SU-DHL-6 (cell line): ENCODE data around the gene IL6ST.

Source experiments
- H2AFZ ChIP-seq: fragments of 200-600 bp; sonication (generic); 2 replicates; pipeline ENCODE4 v1.6.1; 2014; ENCODE audit warnings: low read depth, mild to moderate bottlenecking, moderate library complexity, mixed read lengths, antibody characterized with exemption, low read length; ENCODE audit not compliant: severe bottlenecking
- H3F3A ChIP-seq: fragments of 200-600 bp; shearing (Covaris generic); 2 replicates; pipeline ENCODE4 v1.6.0; 2016; ENCODE audit warnings: antibody characterized with exemption, mild to moderate bottlenecking; ENCODE audit not compliant: insufficient read depth
- H3K27ac ChIP-seq: fragments of 200-600 bp; sonication (generic); 2 replicates; pipeline ENCODE4 v1.5.1; 2016; ENCODE audit warnings: low read depth, mild to moderate bottlenecking, low read length, moderate library complexity, mixed read lengths
- H3K27me3 ChIP-seq: fragments of 200-600 bp; sonication (generic), shearing (Covaris generic); 2 replicates; pipeline ENCODE4 v1.6.0; 2014; ENCODE audit warnings: mild to moderate bottlenecking, low read length
- H3K36me3 ChIP-seq: fragments of 200-600 bp; sonication (generic); 2 replicates; pipeline ENCODE4 v1.6.1; 2014; ENCODE audit warnings: mild to moderate bottlenecking, low read length, mixed read lengths
- H3K4me2 ChIP-seq: fragments of 300-600, 200-600 bp; shearing (Covaris generic), sonication (generic); 2 replicates; pipeline ENCODE4 v1.6.0; 2014; ENCODE audit warnings: low read length, low read depth, mild to moderate bottlenecking; ENCODE audit not compliant: poor library complexity, severe bottlenecking
- H3K4me3 ChIP-seq: fragments of 200-600 bp; sonication (generic); 2 replicates; pipeline ENCODE4 v1.5.1; 2014; ENCODE audit warnings: antibody characterized with exemption, low read length, mild to moderate bottlenecking, mixed read lengths; ENCODE audit not compliant: insufficient read depth, poor library complexity, severe bottlenecking
- H3K79me2 ChIP-seq: fragments of 200-600 bp; sonication (generic); 2 replicates; pipeline ENCODE4 v1.6.1; 2014; ENCODE audit warnings: mild to moderate bottlenecking, low read length, moderate library complexity; ENCODE audit not compliant: insufficient read depth
- H3K9ac ChIP-seq: fragments of 200-600 bp; sonication (generic); 2 replicates; pipeline ENCODE4 v1.7.0; 2014; ENCODE audit warnings: mild to moderate bottlenecking, low read length
- H3K9me2 ChIP-seq: fragments of 200-600 bp; sonication (generic); replicated peaks from 2 replicates; pipeline ENCODE4 v1.6.1; 2014; ENCODE audit warnings: low read length; ENCODE audit not compliant: insufficient read depth
- H3K9me3 ChIP-seq: fragments of 200-600 bp; sonication (generic); 2 replicates; pipeline ENCODE4 v1.6.1; 2014; ENCODE audit warnings: low read length, mixed read lengths; ENCODE audit not compliant: insufficient read depth
- H4K20me1 ChIP-seq: fragments of 200-600 bp; sonication (generic); 2 replicates; pipeline ENCODE4 v1.6.1; 2014; ENCODE audit warnings: low read depth, mild to moderate bottlenecking, antibody characterized with exemption, low read length, moderate library complexity, mixed read lengths
- EZH2phosphoT487 ChIP-seq: fragments of 200-600 bp; sonication (generic), shearing (Covaris generic); conservative IDR thresholded peaks from 2 replicates; pipeline ENCODE4 v1.6.1; 2018; ENCODE audit warnings: mild to moderate bottlenecking, antibody characterized with exemption, low read length, moderate library complexity, mixed read lengths
- TF ChIP-seq, protein P1 (sequence below): fragments of 200-600 bp; sonication (generic); IDR thresholded peaks from one replicate; pipeline ENCODE4 v1.5.1; 2017; ENCODE audit warnings: antibody characterized with exemption, mild to moderate bottlenecking, low read length, moderate library complexity; ENCODE audit not compliant: insufficient read depth, poor library complexity, severe bottlenecking

The IL6ST gene

DNA sequence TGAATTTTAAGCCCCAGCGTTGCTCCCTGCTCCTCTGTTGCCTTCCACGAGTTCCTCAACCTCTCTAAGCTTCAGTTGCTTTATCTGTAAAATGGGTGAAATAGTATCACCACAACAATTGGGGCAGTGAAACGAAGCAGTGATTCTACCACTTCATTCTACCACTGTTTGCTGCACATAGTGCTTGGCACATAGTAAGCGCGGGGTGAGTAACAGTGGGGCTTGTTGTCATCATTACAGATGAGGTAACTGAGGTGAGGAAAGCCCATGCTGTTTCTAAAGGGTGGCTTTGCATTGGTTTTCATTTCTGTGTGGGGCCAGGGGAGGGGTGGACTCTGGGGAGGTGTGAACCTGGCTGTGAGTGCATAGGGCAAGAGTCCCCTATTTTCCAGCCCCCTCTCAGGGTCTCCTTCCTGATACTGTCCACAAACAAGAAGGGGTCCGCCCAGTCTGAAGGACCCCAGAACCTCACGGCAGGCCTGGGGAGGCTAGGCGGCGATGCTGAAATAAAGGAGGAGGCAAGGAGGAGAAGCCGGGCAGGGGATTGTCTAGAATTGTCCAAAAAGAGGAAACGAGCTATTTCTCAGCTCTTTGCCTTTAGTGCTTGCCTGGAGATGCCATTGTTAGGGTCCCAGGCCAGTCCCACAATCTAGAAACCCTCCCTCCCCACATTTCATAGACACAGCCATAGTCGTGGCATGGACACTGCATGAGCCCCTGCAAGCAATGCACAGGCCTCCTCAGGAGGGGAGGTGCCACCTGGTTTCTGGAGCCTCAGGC is 65.6 kb downstream of the IL6ST start:
- H3K9me2 ChIP-seq, result no peaks in the 10 kb centered on the region
- H4K20me1 ChIP-seq, result no peaks in the 10 kb centered on the region
- TF ChIP-seq, protein P1, sequence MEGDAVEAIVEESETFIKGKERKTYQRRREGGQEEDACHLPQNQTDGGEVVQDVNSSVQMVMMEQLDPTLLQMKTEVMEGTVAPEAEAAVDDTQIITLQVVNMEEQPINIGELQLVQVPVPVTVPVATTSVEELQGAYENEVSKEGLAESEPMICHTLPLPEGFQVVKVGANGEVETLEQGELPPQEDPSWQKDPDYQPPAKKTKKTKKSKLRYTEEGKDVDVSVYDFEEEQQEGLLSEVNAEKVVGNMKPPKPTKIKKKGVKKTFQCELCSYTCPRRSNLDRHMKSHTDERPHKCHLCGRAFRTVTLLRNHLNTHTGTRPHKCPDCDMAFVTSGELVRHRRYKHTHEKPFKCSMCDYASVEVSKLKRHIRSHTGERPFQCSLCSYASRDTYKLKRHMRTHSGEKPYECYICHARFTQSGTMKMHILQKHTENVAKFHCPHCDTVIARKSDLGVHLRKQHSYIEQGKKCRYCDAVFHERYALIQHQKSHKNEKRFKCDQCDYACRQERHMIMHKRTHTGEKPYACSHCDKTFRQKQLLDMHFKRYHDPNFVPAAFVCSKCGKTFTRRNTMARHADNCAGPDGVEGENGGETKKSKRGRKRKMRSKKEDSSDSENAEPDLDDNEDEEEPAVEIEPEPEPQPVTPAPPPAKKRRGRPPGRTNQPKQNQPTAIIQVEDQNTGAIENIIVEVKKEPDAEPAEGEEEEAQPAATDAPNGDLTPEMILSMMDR, result no peak
- no peak for TF ChIP-seq EZH2phosphoT487
- no peak overlapping the region for H3K4me2 ChIP-seq
- H3K9me3 ChIP-seq, result no peaks in the 10 kb centered on the region
- no peak overlapping the region for H3K4me3 ChIP-seq
- H3K27me3 ChIP-seq, result no peaks in the 10 kb centered on the region
- no peak overlapping the region for H2AFZ ChIP-seq
- no peaks in the 10 kb centered on the region for H3K36me3 ChIP-seq
- no peaks in the 10 kb centered on the region for H3K79me2 ChIP-seq
- no peaks in the 10 kb centered on the region for H3F3A ChIP-seq
- H3K9ac ChIP-seq, result no peak overlapping the region
- H3K27ac ChIP-seq, result no peak overlapping the region

DNA sequence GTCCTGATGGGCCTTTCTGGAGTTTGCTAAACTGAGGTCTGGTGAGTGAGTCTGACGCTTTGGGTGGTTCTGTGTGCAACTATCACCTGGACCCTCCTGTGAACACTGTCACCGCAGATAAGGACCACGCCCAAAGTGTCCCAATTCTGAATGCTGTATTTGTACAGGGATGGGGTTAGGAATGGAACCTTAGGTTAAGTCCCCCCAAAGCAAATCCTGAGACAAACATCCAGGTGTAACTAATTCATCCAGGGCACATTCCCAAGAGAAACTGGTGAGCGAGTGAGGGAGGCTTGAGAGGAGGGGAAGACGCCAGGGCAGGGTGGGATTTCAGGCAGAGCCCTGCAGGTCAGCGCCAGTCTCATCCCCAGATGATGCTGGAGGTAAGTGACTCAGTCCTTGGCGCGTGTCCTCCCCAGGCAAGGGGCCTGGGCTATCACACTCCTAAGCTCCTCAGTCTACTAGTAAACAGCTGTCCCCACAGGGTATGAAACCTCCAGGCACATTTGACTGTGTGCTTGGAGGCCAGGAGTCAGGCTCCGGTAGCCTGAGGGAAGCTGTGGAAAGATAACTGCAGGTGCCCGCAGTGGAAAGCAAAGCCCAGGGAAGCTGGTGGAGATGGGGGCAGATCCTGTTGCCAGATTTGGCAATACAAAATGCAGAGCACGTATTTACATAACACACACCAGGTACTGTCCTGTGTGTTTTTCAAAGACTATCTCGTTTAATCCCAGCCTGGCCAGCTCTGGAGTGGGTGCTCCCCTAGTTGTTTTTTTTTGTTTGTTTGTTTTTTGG is 66.7 kb downstream of the IL6ST start:
- no peaks in the 10 kb centered on the region for H4K20me1 ChIP-seq
- TF ChIP-seq EZH2phosphoT487, result no peak
- TF ChIP-seq, protein P1, result no peak
- H3K9me3 ChIP-seq, result no peaks in the 10 kb centered on the region
- no peak overlapping the region for H2AFZ ChIP-seq
- H3K36me3 ChIP-seq, result no peaks in the 10 kb centered on the region
- no peaks in the 10 kb centered on the region for H3K9me2 ChIP-seq
- H3K9ac ChIP-seq, result no peak overlapping the region
- no peaks in the 10 kb centered on the region for H3F3A ChIP-seq
- H3K27me3 ChIP-seq, result no peaks in the 10 kb centered on the region
- no peak overlapping the region for H3K4me3 ChIP-seq
- no peak overlapping the region for H3K27ac ChIP-seq
- no peaks in the 10 kb centered on the region for H3K79me2 ChIP-seq
- H3K4me2 ChIP-seq, result no peak overlapping the region

DNA sequence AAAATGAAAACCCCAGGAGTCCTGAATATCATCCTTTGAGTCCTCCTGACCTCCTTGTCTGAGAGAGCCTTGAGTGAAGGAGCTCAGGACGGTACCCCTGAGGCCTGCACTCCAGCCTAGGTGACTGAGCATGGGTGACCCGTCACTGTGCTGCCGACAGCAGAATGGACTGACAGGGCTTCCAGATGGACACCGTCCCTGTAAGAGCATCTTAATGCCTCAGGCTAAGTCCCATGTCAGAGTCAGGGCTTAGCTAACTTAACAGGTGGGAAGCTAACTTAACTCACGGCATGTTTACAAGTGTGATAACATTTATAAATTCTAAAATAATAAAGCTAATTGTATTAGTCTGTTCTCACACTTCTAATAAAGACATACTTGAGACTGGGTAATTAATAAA is 68.3 kb downstream of the IL6ST start:
- no peaks in the 10 kb centered on the region for H3F3A ChIP-seq
- no peak overlapping the region for H3K4me3 ChIP-seq
- H3K27ac ChIP-seq, result no peak overlapping the region
- no peak for TF ChIP-seq EZH2phosphoT487
- TF ChIP-seq, protein P1, result no peak
- no peaks in the 10 kb centered on the region for H3K27me3 ChIP-seq
- no peaks in the 10 kb centered on the region for H3K9me2 ChIP-seq
- no peaks in the 10 kb centered on the region for H3K79me2 ChIP-seq
- H3K36me3 ChIP-seq, result no peaks in the 10 kb centered on the region
- no peaks in the 10 kb centered on the region for H3K9me3 ChIP-seq
- no peaks in the 10 kb centered on the region for H4K20me1 ChIP-seq
- no peak overlapping the region for H3K4me2 ChIP-seq
- H2AFZ ChIP-seq, result no peak overlapping the region
- no peak overlapping the region for H3K9ac ChIP-seq
